Body of pancreas (tissue), 4 donors: Measurements from ENCODE around the gene SULT1E1.

Experiments used
- CTCF ChIP-seq, 7 experiments: fragments of 450-650 bp in 4 of 7; fragments of 200-600 bp in 3 of 7; sonication (generic) in 3 of 7; IDR thresholded peaks; one replicate each; pipeline ENCODE4 v1.5.1; 2016 to 2019; ENCODE audit warnings: antibody characterized with exemption in 7 of 7
- POLR2A ChIP-seq, 3 donors: fragments of 450-650 bp; IDR thresholded peaks; one replicate each; pipeline ENCODE4 v1.6.1; 2016; ENCODE audit warnings: antibody characterized with exemption in 3 of 3, mild to moderate bottlenecking in 2 of 3

- TF ChIP-seq POLR2A (IDR thresholded peaks at IDR 0.05): no peak
- no peak for TF ChIP-seq CTCF (IDR thresholded peaks at IDR 0.05)
These were observed 48.8 kb downstream of the SULT1E1 start for GRCh38 chr4:69811166-69811565.
